Stimulated activated CD4-positive, alpha-beta T cell treated with anti-CD3 and anti-CD28 coated beads, Interleukin-1b, Interleukin-23, amount 100 ng/mL, for 48 hours (primary cell): ENCODE measurements around the gene ADAMTS17.

ENCODE experiments used
- DNase-seq: peaks from one replicate; pipeline ENCODE4 v3.0.0-alpha.2; 2020

The ADAMTS17 gene

GRCh38 chr15:100007609-100008008 lies 334.2 kb downstream of the ADAMTS17 start:
- DNase-seq = no peak

- no peak for DNase-seq
These were observed 336.1 kb downstream of the ADAMTS17 start for GRCh38 chr15:100005715-100006114.

GRCh38 chr15:100005013-100005412 lies 336.8 kb downstream of the ADAMTS17 start:
- no peak for DNase-seq

GRCh38 chr15:100002787-100003536 lies 338.8 kb downstream of the ADAMTS17 start:
- no peak for DNase-seq

- no peak for DNase-seq
These were observed 339.6 kb downstream of the ADAMTS17 start for GRCh38 chr15:100002086-100002620.

GRCh38 chr15:100001405-100001804 lies 340.4 kb downstream of the ADAMTS17 start:
- DNase-seq = peak; percentile 52

GRCh38 chr15:99999282-100000070 lies 342.3 kb downstream of the ADAMTS17 start:
- no peak for DNase-seq

- DNase-seq = no peak
These were observed 343.1 kb downstream of the ADAMTS17 start for GRCh38 chr15:99998661-99999101.

GRCh38 chr15:99997112-99997651 lies 344.6 kb downstream of the ADAMTS17 start:
- no peak for DNase-seq

GRCh38 chr15:99996660-99997059 lies 345.1 kb downstream of the ADAMTS17 start:
- DNase-seq = no peak

- DNase-seq = no peak
These were observed 346.2 kb downstream of the ADAMTS17 start for GRCh38 chr15:99995543-99995942.

- no peak for DNase-seq
These were observed 346.9 kb downstream of the ADAMTS17 start for GRCh38 chr15:99994849-99995248.

GRCh38 chr15:99993681-99994131 lies 348.1 kb downstream of the ADAMTS17 start:
- DNase-seq = no peak

GRCh38 chr15:99993262-99993661 lies 348.5 kb downstream of the ADAMTS17 start:
- DNase-seq = no peak

GRCh38 chr15:99992611-99993231 lies 349.1 kb downstream of the ADAMTS17 start:
- no peak for DNase-seq

- no peak for DNase-seq
These were observed 352.7 kb downstream of the ADAMTS17 start for GRCh38 chr15:99989095-99989494.

- no peak for DNase-seq
These were observed 354.1 kb downstream of the ADAMTS17 start for GRCh38 chr15:99987701-99988100.

- no peak for DNase-seq
These were observed 354.7 kb downstream of the ADAMTS17 start for GRCh38 chr15:99987119-99987506.

- DNase-seq = no peak
These were observed 355.3 kb downstream of the ADAMTS17 start for GRCh38 chr15:99986297-99987118.

GRCh38 chr15:99985878-99986277 lies 355.9 kb downstream of the ADAMTS17 start:
- no peak for DNase-seq

GRCh38 chr15:99984491-99985243 lies 357.1 kb downstream of the ADAMTS17 start:
- DNase-seq = no peak
